HG03457 (cell line): ENCODE measurements around the gene BCL2L15.

ENCODE experiments used
- ATAC-seq: cut with Tn5 transposase; IDR thresholded peaks from one replicate; pipeline ENCODE4 v1.9.1; 2021; ENCODE audit warnings: moderate number of reproducible peaks; ENCODE audit not compliant: unreplicated experiment

Gene BCL2L15

DNA sequence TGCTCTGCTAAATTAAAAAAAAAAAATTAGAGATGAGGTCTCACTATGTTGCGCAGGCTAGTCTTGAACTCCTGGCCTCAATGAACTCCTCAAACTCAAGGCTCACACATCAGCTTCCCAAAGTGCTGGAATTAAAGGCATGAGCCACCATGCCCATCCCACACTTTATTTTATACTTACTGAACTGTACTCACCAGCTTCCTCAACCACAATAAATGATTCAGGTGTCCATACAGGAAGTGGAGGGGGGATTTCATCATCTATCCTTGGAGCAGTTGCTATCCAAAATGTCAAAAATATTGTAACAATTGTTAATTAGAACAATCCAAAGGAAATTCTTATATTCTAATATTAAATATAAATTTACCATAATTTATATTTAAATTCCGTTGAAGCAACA is 52.7 kb downstream of the BCL2L15 start:
- ATAC-seq = no peak
